Memory B cell (primary cell): ENCODE data around the gene MED15.

Experiments
- ATAC-seq: fragments of 150-1000 bp; cut with Tn5 transposase; 2 replicates; pipeline ENCODE4 v1.10.0; 2021; ENCODE audit warnings: low read depth, mild to moderate bottlenecking, moderate library complexity
- DNase-seq, 2 donors: peaks; one replicate each; pipeline ENCODE4 v3.0.0; 2022; ENCODE audit warnings: low spot score in 2 of 2
- H3K27ac Mint-ChIP-seq: one replicate; pipeline ENCODE4 v1.8.0; 2022; ENCODE audit warnings: mild to moderate bottlenecking, moderate library complexity, mixed read lengths
- H3K27me3 Mint-ChIP-seq: one replicate; pipeline ENCODE4 v1.8.0; 2022; ENCODE audit warnings: mixed read lengths
- H3K36me3 Mint-ChIP-seq: one replicate; pipeline ENCODE4 v1.8.0; 2022; ENCODE audit warnings: mild to moderate bottlenecking, mixed read lengths
- H3K4me1 Mint-ChIP-seq: one replicate; pipeline ENCODE4 v1.8.0; 2022; ENCODE audit warnings: mixed read lengths
- H3K4me3 Mint-ChIP-seq: one replicate; pipeline ENCODE4 v1.8.0; 2022; ENCODE audit warnings: mild to moderate bottlenecking, moderate library complexity, mixed read lengths
- H3K9me3 Mint-ChIP-seq: one replicate; pipeline ENCODE4 v1.8.0; 2022; ENCODE audit warnings: mixed read lengths

MED15 gene

GRCh38 chr22:20629401-20629800 lies 122.0 kb downstream of the MED15 start:
- no peaks in the 10 kb centered on the region for H3K36me3 Mint-ChIP-seq
- no peaks in the 10 kb centered on the region for H3K9me3 Mint-ChIP-seq
- no peaks in the 10 kb centered on the region for H3K4me1 Mint-ChIP-seq
- H3K27me3 Mint-ChIP-seq = peaks cover 20% of the 10 kb centered on the region
- H3K4me3 Mint-ChIP-seq = no peak overlapping the region
- DNase-seq (no peak), ATAC-seq (no peak)
- no peak overlapping the region for H3K27ac Mint-ChIP-seq

- DNase-seq (no peak), ATAC-seq (no peak)
- Mint-ChIP-seq H3K4me1 (no peaks in the 10 kb centered on the region), H3K4me3 (no peak overlapping the region), H3K27ac (no peak overlapping the region), H3K27me3 (peaks cover 20% of the 10 kb centered on the region), H3K36me3 (no peaks in the 10 kb centered on the region), H3K9me3 (no peaks in the 10 kb centered on the region)
Measured at GRCh38 chr22:20630873-20631617, 123.6 kb downstream of the MED15 start.

GRCh38 chr22:20632082-20632481 lies 124.7 kb downstream of the MED15 start:
- no peaks in the 10 kb centered on the region for H3K36me3 Mint-ChIP-seq
- ATAC-seq (no peak), DNase-seq (no peak)
- no peaks in the 10 kb centered on the region for H3K9me3 Mint-ChIP-seq
- no peak overlapping the region for H3K27ac Mint-ChIP-seq
- peaks cover 22% of the 10 kb centered on the region for H3K27me3 Mint-ChIP-seq
- H3K4me3 Mint-ChIP-seq = no peak overlapping the region
- H3K4me1 Mint-ChIP-seq = no peaks in the 10 kb centered on the region

- ATAC-seq = no peak
- no peak overlapping the region for H3K27ac Mint-ChIP-seq
Measured at GRCh38 chr22:20632518-20632917, 125.1 kb downstream of the MED15 start.

GRCh38 chr22:20634560-20635226 lies 127.3 kb downstream of the MED15 start:
- no peak for DNase-seq
- Mint-ChIP-seq H3K4me1 (no peaks in the 10 kb centered on the region), H3K36me3 (no peaks in the 10 kb centered on the region), H3K27me3 (peaks cover 21% of the 10 kb centered on the region), H3K27ac (no peak overlapping the region), H3K4me3 (no peak overlapping the region), H3K9me3 (peaks cover under 1% of the 10 kb centered on the region)
- no peak for ATAC-seq

More at GRCh38 chr22:20632518-20632917, 125.1 kb downstream of the MED15 start:
- no peaks in the 10 kb centered on the region for H3K36me3 Mint-ChIP-seq
- no peaks in the 10 kb centered on the region for H3K4me1 Mint-ChIP-seq
- H3K9me3 Mint-ChIP-seq = no peaks in the 10 kb centered on the region
- no peak overlapping the region for H3K4me3 Mint-ChIP-seq
- peaks cover 20% of the 10 kb centered on the region for H3K27me3 Mint-ChIP-seq
- DNase-seq = no peak

GRCh38 chr22:20635227-20635591 lies 127.8 kb downstream of the MED15 start:
- H3K27ac Mint-ChIP-seq = no peak overlapping the region

GRCh38 chr22:20636075-20636812 lies 128.8 kb downstream of the MED15 start:
- peaks cover 20% of the 10 kb centered on the region for H3K27me3 Mint-ChIP-seq

More at GRCh38 chr22:20635227-20635591, 127.8 kb downstream of the MED15 start:
- Mint-ChIP-seq H3K4me1 (no peaks in the 10 kb centered on the region), H3K27me3 (peaks cover 23% of the 10 kb centered on the region), H3K36me3 (no peaks in the 10 kb centered on the region), H3K9me3 (peaks cover 4% of the 10 kb centered on the region), H3K4me3 (no peak overlapping the region)
- DNase-seq (no peak), ATAC-seq (no peak)

GRCh38 chr22:20636945-20637344 lies 129.5 kb downstream of the MED15 start:
- ATAC-seq (no peak), DNase-seq (no peak)
- peaks cover 15% of the 10 kb centered on the region for H3K27me3 Mint-ChIP-seq
- H3K4me3 Mint-ChIP-seq = no peak overlapping the region
- no peaks in the 10 kb centered on the region for H3K4me1 Mint-ChIP-seq
- no peaks in the 10 kb centered on the region for H3K36me3 Mint-ChIP-seq
- H3K9me3 Mint-ChIP-seq = peaks cover 4% of the 10 kb centered on the region
- no peak overlapping the region for H3K27ac Mint-ChIP-seq

More at GRCh38 chr22:20636075-20636812, 128.8 kb downstream of the MED15 start:
- H3K27ac Mint-ChIP-seq = no peak overlapping the region
- H3K4me1 Mint-ChIP-seq = no peaks in the 10 kb centered on the region
- no peak for ATAC-seq
- peaks cover 4% of the 10 kb centered on the region for H3K9me3 Mint-ChIP-seq
- no peaks in the 10 kb centered on the region for H3K36me3 Mint-ChIP-seq
- H3K4me3 Mint-ChIP-seq = no peak overlapping the region
- no peak for DNase-seq
